Midbrain (tissue), 1 donor: ENCODE measurements around the gene MSI2.
A peak's percentile ranks its signal among the peaks of the same experiment; 100 is the strongest.

Experiments
- DNase-seq: peaks from one replicate; lab custom pipeline; 2025; lab: John Stamatoyannopoulos, UW

Gene MSI2

GRCh38 chr17:57599271-57600045 is 343.1 kb downstream of the MSI2 start:
- DNase-seq: no peak

- DNase-seq: no peak
These were observed 343.8 kb downstream of the MSI2 start for GRCh38 chr17:57600074-57600473.

- no peak for DNase-seq
These were observed 344.9 kb downstream of the MSI2 start for GRCh38 chr17:57601143-57601735.

GRCh38 chr17:57602896-57603295 is 346.6 kb downstream of the MSI2 start:
- no peak for DNase-seq

- no peak for DNase-seq
These were observed 347.2 kb downstream of the MSI2 start for GRCh38 chr17:57603546-57603945.

DNA sequence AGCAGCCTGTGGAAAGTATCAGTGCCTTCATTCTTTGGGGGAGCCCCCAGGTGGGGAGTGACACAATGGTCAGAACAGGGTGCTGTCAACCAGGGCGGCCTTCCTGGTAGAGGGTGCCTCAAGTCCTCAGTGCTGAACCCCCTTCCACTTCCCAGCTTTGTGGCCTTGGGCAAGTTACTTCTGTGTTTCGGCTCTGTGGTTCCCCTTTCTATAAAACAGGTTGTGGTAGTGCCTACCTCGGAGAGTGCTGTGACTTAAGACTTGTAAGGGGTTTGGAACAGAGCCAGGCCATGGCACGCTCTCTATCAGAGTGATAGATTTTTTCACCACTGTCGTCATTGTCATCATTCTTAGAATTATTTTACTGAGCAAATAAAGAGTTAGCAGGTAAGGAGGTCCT is 347.7 kb downstream of the MSI2 start:
- DNase-seq: no peak

GRCh38 chr17:57604771-57605674 is 348.7 kb downstream of the MSI2 start:
- peak; percentile 74 for DNase-seq

DNA sequence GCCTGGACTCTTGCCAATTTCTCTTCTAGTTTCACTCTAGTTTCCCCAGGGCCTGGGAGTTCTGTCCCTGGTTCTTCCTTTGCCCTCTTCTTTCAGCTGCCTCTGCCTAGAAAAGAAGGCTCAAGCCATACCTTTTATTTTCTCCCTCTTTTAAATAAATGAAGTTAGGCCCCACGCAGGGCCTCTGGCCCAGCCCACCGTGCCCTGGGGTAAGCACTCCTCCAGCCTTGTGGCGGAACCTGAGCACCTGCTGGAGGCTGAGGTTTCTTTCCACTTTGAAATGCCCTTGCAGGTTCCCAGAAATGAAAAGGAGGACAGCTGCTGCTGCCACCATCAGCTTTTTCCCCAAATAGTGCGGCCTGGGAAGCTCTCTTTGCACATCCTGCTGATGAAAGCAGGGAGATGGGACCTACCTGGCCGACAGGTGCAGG is 349.4 kb downstream of the MSI2 start:
- no peak for DNase-seq

DNA sequence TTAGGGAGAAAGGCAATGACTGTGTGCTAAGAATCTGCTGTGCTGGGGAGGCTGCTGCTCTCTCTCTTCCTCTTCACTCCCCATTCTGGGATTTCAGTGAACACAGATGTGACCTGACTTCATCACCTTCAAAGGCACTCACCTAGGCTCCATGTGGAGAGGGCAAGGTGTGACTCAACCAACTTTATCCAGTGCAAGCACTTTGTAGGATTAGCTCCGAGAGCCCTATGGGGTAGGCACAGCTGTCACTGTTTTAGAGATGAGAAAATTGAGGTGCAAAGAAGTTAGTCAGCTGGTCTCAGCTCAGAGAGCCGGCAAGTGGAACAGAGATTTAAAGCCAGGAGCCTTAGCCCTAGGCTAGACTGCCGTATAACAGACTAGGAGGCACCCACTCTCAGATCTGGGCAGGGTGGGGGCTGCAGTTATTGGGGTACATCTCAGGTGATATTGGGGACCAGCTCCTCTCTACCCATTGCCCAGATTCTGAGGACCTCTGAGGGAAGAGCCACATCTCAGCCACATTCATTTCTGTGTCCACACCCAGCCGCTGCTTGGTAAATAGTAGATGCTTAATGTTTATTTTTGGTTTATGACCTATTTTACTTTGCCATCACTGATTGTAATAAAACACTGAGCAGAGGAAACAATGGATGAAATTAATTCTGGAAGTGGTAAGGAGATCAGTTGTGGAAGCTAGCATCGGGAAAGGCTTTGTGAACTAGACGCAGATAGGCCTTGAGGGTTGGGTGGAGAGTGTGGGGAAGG is 350.0 kb downstream of the MSI2 start:
- DNase-seq: no peak

DNA sequence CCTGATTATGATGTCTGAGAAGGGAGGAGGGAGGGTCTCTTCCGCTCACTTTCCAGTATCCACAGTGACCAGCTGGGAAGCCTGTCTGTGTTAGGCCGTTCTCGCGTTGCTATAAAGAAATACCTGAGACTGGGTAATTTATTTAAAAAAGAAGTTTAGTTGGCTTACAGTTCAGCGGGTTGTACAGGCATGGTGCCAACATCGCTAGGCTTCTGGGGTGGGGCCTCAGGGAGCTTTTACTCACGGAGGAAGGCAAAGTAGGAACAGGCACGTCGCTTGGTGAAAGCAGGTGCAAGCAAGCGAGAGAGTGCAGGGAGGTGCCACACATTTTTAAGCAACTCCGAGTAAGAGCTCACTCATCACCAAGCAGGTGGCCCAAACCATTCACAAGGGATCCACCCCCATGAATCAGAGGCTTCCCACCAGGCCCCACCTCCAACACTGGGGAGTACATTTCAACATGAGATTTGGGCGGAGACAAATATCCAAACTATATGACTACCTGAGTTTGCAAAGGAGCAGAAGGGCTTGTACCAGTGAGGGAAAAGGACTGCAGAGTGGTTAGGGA is 351.3 kb downstream of the MSI2 start:
- no peak for DNase-seq

- no peak for DNase-seq
These were observed 352.2 kb downstream of the MSI2 start for GRCh38 chr17:57608369-57609124.

DNA sequence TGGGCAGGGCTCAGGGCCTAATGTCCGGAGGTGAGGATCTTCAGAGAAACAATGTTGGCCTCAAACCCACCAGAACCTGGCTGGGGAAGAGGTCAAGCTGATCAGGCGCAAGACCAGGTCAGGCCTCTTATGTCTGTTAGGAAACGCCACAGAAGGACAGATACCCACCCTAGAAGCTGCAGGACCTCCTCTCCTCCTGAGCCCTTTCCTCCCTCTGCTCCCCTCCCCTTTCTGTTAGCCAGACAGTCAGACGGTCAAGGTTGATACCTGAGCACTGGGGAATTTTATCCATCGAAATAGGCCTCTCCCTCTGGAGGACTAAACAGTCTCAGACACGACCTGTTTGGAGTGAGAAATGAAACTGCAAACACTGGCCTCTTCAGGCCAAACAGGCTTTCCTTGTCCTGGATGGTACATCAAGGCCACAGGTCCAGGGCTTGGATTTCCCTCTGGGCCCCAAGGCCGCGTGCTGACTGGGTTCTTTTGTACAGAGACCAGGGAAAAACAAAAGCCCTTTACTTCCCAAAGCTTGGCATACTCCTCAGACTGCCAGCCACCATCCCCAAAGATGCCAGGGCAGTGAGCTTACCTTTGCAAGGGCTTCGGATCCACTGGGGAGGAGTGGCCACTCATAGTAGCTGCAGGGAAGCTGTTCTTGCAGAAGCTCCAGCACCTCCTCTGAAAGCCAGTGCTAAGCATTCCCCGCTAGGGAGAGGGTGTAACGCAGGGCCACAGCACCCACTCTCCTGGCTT is 353.0 kb downstream of the MSI2 start:
- DNase-seq: no peak

- no peak for DNase-seq
These were observed 353.6 kb downstream of the MSI2 start for GRCh38 chr17:57609878-57610270.

GRCh38 chr17:57612202-57613071 is 356.1 kb downstream of the MSI2 start:
- no peak for DNase-seq

GRCh38 chr17:57614742-57615141 is 358.4 kb downstream of the MSI2 start:
- no peak for DNase-seq

GRCh38 chr17:57615836-57616757 is 359.8 kb downstream of the MSI2 start:
- no peak for DNase-seq

DNA sequence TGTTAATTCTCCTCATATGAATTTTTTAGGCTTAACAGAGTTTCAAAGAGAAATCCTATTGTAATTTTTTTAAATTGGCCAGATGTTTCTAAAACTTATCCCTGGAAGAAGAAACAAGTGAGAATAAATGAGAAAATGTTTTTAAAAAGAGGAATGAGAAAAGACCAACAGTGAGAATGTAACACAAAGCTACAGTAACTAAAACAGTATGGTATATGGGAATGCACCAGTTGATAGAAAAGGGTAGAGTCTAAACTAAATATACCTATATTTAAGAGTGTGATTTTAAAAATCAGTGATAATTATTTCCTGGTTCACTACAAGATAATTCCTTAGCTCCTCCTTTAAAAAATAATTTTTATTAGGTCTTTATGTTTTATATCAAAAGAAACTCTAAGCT is 360.9 kb downstream of the MSI2 start:
- DNase-seq: no peak
